Activated CD4-positive, alpha-beta T cell treated with anti-CD3 and anti-CD28 coated beads, Interleukin-2, amount 50 U/mL, for 48 hours (primary cell): ENCODE measurements around the gene SDK2.
A peak's percentile ranks its signal among the peaks of the same experiment; 100 is the strongest.

Source experiments
- DNase-seq, 2 experiments: peaks; one replicate each; pipeline ENCODE4 v3.0.0-alpha.2; 2020

SDK2 gene

DNA sequence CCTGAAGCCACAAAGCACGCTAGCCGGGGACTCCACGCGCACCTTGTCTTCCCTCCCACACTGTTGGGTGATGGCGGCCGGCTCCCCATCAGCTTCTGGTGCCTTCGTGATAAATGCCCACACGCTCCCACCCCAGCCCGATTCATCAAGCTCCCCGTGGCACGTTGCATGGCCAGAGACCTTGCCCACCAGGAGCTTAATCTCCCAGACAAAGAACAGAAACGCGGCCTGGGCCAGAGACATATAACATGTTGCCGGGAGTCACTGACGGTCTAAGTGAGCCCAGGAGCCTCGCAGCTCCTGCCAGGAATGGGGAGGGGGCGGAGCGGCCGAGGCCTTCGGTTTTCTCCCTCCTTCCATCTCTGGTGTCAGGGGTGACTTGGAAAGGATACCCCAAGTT is 93.1 kb downstream of the SDK2 start:
- DNase-seq = no peak

DNA sequence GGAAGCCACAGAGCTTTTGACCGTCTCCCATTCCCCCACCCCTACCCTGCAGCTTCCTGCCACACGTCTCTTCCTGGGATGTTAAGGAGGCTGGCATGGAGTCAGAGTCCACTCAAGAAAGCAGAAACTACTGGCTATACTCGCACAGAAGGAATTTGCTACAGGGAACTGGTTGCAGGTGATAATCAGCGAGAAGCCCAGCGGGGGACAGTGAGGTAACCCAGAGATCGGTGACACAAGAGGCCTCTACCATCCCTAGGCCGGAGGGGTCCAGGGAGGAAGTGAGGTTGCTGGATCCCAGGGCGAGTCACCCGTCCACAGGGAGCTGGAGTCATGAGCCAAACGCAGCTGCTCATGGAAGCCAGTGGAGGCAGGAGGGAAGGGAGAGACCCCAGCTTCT is 93.7 kb downstream of the SDK2 start:
- DNase-seq = no peak

DNA sequence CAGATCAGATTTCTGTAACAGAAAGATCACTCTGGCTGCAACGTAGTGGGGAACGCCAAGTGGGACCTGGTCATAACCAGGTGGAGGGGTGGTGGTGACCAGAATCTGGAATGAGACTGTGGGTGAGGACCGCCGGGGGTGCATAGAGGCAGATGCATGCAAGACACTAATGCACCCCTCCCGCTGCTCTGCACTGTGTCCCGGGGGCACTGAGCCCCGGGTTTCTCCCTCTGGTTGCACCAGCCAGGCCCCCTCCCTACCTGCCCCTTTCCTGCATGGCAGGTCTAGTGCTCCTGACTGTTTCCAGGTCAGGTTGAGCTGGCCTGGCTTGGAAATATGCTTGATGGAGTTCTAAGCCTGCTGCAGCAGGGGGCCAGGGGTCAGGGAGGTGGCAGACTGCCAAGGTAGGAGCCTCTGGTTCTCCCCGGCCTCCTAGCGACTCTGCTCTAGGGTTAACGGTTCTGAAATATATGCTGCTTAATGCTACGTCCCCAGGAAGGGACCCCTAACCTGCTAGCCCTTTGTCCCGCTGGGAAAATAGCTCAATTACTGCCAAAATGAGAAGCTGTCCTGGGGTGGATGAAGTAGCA is 94.3 kb downstream of the SDK2 start:
- no peak for DNase-seq

DNA sequence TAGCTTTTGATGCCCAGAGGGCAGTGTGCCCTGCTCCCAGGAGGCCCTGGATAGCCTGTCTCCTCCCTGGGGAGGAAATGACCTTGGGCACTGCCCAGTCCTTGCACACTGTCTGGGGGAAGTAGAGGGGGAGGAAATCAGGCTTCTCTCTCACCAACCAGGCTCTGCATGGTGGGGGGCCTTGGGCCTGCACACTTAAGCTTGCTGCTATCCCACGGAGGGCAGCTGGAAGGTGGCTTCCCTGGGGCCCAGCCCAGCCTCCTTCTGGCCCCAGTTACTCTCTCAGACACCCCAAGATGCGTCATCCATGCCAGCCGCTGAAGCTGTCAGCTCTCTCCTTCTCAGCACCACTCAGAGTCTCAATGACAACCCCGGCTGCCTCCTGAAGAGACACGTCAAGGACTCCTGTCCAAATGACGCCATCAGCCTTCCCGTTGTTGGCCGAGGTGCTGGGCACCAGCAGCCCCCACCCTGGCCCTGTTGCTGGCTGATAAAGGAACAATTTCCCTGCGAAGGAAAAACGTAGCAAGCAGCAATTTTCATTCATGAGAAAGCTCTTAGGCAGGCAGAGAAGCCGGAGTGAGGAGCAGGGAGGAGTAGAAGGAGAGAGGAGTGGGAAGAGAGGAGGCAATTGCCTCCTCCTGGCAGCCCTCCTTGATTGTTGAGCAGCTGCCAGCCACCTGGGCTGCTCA is 95.5 kb downstream of the SDK2 start:
- no peak for DNase-seq

DNA sequence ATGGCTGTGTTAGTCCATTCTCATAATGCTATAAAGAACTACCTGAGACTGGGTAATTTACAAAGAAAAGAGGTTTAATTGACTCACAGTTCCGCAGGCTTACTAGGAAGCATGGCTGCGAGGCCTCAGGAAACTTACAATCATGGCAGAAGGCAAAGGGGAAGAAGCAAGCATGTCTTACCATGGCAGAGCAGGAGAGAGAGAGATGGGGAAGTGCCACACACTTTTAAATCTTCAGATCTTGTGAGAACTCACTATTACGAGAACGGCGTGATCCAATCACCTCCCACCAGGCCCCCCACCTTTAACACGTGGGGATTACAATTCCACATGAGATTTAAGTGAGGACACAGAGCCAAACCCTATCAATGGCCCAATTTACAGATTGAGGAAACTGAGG is 96.5 kb downstream of the SDK2 start:
- no peak for DNase-seq

DNA sequence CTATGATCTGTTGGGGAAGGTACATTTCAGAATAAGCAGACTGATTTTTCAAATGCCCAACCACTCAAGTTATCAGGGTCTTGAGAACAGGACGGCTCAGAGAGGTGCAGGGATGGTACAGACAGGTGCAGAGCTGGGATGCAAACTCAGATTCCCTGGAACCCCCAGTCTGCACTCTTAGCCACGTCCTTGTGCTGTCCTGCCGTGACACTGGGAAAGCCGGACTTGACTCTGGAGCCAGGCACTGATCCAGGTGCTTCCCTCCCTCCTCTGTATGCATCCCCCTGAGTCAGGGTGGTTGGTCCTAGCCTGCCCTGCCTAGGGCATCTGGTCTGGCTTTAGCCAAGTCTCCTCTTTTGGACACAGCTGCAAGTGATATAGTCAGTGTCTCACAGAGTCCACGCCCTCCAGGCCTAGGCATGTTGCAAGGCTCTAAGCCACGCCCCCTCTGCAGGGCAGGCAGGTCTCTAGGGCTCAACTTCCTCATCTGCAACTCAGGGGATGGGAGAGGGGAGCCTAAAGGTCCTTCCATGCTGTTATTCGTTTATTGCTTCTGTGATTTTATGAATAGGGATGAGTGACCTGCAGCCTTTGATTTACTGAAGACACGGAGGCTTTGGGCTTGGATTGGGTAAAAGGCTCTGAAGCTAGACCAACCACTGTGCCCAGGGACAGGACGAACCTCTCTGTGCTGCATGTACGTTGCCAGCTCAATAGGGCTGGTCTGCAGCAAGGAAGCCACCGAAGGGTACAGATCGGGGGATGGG is 97.3 kb downstream of the SDK2 start:
- peak; percentile 12 to 27 for DNase-seq

DNA sequence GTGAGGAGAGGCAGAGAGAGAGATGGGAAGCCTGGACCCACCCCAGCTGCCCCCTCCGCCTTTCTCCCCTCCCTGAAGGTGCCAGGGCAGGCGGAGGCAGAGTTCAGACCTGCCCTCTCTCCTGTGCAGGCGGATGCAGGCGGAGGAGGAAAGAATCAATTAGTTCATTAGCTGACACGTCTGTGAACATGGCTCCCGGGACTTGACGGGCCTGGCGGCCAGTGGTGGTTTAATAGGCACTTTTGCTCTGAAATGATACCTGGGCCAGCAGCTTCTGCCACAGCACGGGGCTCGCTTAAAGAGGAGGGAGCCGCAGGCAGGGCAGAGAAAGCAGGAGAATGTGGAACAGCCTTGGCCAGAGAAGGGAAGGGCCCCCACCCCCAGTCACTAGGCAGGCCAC is 98.1 kb downstream of the SDK2 start:
- no peak for DNase-seq

DNA sequence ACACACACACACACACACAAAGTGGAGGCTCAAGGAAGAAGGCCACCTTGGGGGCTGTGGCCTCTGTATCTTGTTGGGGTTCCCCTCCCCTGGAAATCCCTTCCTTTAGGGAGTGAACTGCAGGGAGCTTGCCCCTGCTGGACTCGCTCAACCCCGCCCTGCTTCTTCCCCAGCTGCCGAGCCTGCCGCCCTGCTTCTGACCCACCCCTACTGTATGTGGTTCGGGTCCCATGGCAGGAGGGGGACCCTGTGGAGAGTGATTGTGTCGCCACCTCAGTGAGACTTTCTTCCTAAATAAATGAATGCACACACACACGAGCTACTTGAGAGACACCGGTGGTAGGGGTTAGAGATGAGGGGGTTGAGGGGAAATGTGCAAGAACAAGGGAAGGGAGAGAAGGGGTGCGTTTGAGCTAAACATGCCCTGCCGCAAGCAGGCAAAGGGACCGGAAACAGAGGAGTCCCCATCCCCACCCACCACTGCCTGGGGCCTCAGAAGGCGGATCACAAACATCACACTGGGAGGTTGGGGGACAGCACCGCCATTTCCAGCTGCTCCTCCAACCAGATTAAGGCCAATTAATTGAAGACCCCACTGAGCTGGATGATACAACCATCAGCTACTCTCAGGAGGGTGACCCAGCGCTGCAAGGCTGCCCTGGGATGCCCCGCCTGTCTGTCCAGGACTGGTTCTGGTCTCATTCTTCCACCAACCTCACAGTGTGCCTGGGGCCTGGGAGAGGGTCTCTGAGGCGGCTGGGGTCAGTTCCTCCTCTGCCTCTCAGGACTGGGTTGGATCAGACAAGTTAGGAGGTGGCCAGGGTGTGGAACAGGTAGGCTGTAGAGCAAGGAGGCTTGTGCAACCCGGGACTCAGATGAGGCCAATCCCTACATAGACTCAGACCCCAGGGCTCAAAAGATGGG is 98.9 kb downstream of the SDK2 start:
- no peak for DNase-seq

DNA sequence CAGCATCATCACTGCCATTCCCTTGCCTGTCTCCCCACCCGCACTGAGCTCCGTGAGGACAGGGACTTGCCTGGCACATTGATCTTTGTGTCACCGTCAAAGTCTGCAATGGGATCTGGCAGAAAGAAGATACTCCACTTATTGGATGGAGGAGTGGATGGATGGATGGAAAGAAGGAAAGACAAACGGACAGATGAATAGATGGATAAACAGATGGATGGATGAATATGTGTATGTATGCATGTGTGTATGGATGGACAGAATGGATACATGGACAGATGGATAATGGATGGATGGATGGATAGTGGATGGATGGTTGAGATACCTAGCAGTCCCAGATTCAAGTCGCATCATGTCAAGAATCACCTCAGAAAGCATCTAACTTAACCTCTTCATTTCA is 99.9 kb downstream of the SDK2 start:
- no peak for DNase-seq

DNA sequence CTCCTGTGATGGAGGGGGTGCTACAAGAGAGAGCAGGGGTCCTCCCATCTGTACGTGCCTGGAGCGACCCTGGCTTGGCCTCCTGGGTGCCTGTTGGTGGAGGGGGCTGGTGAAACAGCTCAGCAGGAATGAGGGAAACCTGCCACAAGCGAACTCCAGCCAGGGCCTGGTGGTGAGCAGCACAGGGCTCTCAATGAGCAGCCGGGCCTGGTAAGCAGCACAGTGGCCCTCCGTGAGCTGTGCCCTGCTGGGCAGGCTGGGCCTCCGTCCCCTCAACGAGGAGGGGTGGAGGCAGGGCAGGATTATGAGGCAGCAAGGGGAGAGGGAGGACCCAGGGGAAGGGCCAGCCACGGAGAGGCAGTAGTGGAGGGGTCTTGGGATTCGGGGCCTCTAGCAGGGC is 101.9 kb downstream of the SDK2 start:
- DNase-seq = no peak

DNA sequence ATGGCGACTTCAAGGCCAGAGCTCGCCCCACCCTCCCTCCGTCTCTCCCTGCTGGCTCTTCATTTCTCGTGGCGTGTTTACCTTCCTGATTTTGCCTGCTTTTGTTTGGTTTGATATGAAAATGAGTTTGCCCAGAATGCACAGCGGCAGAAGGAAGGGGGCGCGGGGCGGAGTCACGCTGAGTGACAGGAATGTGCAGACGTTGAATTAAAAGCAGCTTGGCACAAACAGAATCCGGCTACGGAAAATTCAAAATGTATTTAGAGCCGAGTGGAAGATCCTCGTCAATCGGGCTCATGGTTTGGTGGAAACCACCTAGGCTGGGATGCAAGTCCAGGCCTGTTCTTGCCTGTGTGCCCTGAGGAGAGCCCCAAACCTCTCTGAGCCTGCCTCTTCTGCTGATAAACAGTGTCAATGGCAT is 102.7 kb downstream of the SDK2 start:
- DNase-seq = no peak

DNA sequence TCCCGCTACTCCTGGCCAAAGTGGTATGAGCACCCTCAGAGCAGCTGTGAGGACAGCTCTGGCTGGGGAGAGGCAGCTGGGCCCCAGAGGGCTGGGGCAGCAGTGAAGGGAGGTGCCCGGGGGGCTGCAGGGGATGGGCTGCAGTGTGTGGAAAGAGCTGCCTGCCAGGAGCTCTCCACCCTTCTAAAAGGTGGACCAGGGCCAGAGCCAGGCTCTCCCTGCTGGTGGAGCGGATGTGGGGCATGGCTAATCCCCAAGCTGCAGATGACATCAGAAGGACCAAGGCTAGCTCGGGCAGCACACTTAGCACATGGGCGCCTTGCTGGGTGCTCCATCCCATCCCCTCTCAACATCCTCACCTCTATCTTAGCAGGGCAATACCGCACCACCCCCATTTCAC is 103.1 kb downstream of the SDK2 start:
- no peak for DNase-seq

DNA sequence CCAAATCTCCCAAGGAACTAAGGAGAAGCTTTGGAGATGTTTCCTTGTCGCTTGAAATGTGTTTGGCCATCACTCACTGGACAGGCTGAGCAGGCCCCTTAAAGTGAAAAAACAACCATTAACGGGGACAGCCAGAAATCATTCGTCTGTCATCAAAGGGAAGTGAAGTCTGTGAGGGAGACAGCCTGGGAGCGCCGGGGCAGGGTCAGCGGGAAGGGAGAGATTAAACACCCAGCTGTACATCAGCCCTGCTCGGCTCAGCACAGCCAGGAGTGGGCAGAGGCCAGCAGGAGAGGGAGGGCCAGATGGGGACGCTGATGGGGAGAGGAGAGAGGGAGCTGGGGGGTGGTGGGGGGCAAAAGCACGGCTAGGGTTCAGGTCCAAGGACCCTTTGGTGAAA is 105.1 kb downstream of the SDK2 start:
- DNase-seq = no peak

DNA sequence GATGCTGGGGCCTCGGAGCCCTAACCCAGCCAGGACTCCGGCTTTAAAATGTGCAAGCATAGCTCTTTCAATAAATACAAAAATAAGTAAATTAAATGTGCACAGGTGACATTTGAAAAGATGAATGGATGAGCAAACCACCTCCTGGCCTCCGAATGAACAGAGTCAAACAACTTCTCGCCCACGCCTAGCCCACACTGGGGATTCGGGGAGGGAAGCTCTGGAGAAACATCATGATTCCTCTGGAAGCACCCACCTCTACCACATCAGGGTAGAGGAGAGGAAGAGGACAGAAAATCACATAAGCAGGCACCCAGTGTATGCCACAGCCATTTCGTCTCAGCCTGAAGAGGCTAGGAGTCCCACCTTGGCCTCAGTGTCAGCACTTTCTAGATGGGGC is 105.8 kb downstream of the SDK2 start:
- DNase-seq = no peak

DNA sequence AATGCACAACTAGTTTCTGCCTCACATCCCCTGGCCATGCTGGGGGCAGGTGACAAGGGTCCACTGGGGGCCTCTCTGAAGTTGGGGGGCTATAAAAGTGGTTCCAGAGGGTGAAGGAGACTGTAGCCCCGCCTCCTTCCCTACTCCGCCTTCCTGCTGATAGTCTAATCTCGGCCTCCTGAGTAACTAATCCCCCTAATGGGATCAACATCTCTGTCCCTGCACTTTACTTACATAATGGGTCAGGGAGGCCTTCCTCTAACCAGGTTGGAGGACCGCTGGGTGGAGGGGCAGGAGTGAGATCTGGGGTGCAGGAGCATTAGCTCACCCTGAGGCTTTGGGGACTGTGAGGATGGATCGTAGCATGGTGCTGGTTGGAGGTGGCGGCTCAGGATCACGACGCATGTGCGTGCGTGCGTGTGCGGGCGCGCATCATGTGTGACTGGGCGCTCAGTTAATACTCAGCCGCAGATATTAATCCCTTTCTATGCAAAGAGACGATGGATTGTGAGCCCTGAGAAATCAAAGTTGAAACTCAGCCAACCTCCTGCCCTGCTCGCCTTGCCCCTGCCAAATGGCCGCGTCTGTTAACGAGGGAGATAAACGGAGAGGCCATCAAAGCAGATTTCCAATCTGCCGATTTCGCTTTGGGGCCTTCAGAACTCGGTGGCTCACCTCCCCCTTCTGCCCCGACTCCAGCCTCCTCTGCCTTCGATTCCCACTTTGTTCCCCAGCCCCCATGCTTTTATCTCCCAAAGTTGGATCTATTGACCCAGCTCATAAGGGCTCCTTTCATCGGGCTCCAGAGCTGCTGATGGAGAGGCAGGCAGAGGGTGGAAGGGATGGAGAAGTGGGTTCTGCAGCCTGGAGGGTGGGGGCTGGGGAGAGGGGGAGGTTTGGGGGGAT is 107.3 kb downstream of the SDK2 start:
- DNase-seq = no peak

DNA sequence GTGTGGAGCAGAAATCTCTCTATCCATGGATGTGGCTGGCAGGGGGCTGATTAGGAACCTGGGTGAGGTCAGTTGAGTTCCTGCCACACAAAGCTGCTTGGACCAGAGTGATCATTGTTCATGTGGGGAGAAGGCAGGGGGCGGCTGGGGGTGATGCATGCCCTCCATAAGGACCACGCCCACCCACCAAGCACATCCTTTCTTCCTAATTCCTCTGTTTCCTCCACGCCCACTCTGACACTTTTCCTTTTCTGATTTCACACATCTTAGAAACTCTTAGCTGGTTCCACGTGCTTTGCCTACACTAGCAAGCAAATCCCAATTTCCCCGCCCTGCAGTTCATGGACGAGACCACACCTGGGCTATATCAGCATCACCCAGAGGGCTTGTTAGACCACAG is 108.5 kb downstream of the SDK2 start:
- no peak for DNase-seq

DNA sequence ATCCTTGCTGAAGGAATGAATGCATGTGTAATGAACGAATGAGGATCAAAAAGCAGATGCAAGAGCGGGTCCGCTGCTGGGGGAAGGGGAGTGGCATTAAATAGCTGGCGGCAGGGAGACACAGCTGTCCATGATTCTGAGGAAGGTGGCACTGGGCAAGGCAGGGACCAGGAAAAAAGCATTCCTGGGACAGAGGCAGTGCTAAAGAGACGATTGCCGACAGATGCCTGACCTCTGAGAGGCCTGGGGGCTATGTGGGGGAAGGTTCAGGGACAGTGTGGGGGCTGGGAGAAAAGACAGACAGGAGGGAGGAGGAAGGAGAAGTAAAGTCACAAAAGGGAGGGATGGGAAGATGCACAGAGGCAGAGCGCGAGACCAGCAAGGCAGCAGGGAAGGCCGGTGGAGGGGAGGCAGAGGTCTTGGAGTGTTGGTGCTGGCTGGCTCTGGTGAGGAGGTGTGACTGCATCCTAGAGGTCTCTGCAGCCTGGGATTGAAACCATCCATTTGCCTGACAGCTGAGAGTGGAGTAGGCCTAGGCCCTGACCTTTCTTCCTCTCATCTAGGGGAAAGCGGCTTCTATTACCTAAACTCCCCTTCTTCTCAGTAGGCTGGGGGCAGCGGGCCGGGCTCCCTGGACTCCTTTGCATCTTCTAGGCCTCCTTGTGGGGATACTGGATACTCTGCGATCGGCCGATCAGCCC is 109.9 kb downstream of the SDK2 start:
- DNase-seq = no peak

DNA sequence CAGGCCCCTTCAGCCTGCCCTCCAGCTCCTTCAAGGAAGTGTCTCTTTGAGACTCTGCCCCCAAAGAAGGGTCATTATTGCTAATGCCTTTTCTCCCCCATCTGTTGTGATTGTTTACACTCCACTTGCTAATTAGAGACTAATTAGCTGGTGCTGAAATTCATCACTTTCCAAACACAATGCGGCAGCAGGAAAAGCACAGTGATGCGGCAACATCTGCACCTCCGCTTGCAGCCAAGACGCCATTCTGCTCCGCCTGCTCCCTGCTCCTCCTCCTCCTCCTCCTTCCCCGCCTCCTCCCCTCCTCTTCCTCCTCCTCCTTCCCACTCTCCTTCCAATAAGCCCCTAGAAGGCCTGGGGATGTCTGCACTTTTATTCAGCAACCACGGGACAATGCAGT is 110.5 kb downstream of the SDK2 start:
- no peak for DNase-seq

DNA sequence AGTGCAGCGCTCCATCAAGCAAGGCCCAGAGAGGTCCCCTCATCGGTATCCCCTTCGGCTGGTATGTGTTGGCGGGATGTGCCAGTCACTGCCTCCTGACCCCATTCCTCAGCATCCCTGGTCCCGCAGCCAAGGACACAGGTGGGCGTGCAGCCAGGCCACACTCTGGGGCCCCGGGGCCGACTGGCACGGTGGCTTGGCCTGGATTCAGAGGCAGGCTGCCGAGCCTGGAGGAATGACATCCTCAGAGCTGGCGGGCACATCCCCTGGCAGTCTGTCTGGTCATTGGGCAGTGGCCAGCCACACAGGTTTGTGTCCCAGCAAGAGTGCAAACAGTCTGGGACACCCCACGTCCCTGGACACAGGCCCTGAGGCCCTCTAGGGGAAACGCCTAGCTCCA is 111.1 kb downstream of the SDK2 start:
- DNase-seq = no peak

DNA sequence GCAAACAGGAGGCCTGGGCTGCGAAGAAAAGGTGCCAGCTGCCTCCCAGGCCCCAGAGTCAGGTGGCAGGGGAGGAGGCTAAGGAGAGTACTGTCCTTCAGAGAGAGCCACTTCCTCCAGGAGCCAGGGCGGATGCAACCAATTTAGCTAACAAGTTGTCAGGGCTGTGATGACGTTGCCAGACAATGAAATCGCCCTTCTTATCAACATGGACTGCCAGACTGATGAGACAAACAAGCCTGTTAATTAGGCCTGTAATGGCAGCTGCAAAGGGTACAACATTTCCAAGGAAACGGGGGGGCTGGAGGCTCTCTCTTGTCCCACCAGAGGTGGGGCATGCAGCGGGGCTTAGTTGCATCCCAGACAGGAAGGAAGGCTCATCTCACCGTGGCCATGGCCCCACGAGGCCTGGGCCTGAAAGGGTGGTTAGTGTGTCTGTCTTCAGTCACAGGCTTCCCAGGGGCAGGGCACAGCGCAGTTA is 111.8 kb downstream of the SDK2 start:
- DNase-seq = no peak

DNA sequence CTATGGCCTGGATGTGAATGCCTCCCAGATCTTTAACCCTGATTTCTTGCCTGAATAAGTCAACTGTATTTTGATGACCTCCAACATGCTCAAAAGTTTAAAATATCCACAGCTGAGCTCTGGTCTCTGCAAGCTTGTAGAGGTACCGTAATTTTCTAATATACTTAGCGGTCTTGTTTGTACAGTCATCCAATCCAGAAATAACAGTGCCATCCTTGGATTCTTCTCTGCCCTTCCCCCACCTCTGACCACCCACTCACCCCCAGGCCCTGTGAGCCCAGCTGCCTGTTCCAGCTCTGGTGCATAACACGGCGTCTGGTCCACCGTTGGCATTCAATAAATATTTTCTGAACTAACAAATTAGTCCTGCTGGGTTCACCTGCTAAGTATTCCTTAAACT is 113.1 kb downstream of the SDK2 start:
- DNase-seq = no peak
